Activated T-helper 1 cell treated with anti-CD3 and anti-CD28 coated beads, Interleukin-2, amount 50 U/mL, for 16 hours (primary cell): ENCODE data around the gene INO80.
"Not testable (repeated sequence)": the region's sequence is repeated elsewhere in the genome, so short reads cannot be mapped to it uniquely, and the experiment has no call there.

Experiments used
- DNase-seq, 2 donors: peaks; one replicate each; pipeline ENCODE4 v3.0.0-alpha.2; 2020; ENCODE audit warnings: low read depth in 1 of 2, low spot score in 1 of 2

INO80 gene

GRCh38 chr15:41115652-41116115 is 396 bp downstream of the INO80 start:
- DNase-seq = peak; percentile 27 to 69

- no peak for DNase-seq
These were observed 874 bp downstream of the INO80 start for GRCh38 chr15:41115161-41115651.

- no peak for DNase-seq
These were observed 9.1 kb downstream of the INO80 start for GRCh38 chr15:41106947-41107346.

- DNase-seq = no peak
These were observed 10.4 kb downstream of the INO80 start for GRCh38 chr15:41105348-41106334.

- no peak for DNase-seq
These were observed 11.8 kb downstream of the INO80 start for GRCh38 chr15:41104234-41104633.

GRCh38 chr15:41102854-41103253 is 13.2 kb downstream of the INO80 start:
- no peak for DNase-seq

- no peak for DNase-seq
These were observed 19.9 kb downstream of the INO80 start for GRCh38 chr15:41096178-41096577.

GRCh38 chr15:41085029-41085428 is 31.1 kb downstream of the INO80 start:
- no peak for DNase-seq

GRCh38 chr15:41080144-41080543 is 35.9 kb downstream of the INO80 start:
- no peak for DNase-seq

- DNase-seq = no peak
These were observed 36.4 kb downstream of the INO80 start for GRCh38 chr15:41079717-41080116.

- DNase-seq = not testable (repeated sequence)
These were observed 37.2 kb downstream of the INO80 start for GRCh38 chr15:41078879-41079278.

GRCh38 chr15:41078125-41078524 is 38.0 kb downstream of the INO80 start:
- no peak for DNase-seq

- DNase-seq = no peak
These were observed 43.1 kb downstream of the INO80 start for GRCh38 chr15:41073028-41073427.

- no peak for DNase-seq
These were observed 44.1 kb downstream of the INO80 start for GRCh38 chr15:41072013-41072412.

- no peak for DNase-seq
These were observed 49.6 kb downstream of the INO80 start for GRCh38 chr15:41066516-41066915.

GRCh38 chr15:41061667-41062066 is 54.4 kb downstream of the INO80 start:
- DNase-seq = no peak

GRCh38 chr15:41060505-41060904 is 55.6 kb downstream of the INO80 start:
- DNase-seq = no peak

GRCh38 chr15:41056810-41057209 is 59.3 kb downstream of the INO80 start:
- no peak for DNase-seq

GRCh38 chr15:41055706-41056105 is 60.4 kb downstream of the INO80 start:
- DNase-seq = no peak

- no peak for DNase-seq
These were observed 64.9 kb downstream of the INO80 start for GRCh38 chr15:41051139-41051538.

GRCh38 chr15:41048852-41049251 is 67.2 kb downstream of the INO80 start:
- DNase-seq = no peak

GRCh38 chr15:41048397-41048796 is 67.7 kb downstream of the INO80 start:
- DNase-seq = no peak

GRCh38 chr15:41047474-41047873 is 68.6 kb downstream of the INO80 start:
- DNase-seq = no peak
